Fibroblast of lung (primary cell): ENCODE measurements around the gene TUBG2. TPM values are rescaled to one million over a fixed set of nuclear protein-coding genes. Genes with fewer than 3 reads are reported as not detected.

Experiments
- DNase-seq, 2 donors: peaks; one replicate each; pipeline versions ENCODE4 v3.0.0 to v3.0.0-alpha.2; 2010; ENCODE audit warnings: low read depth in 2 of 2
- H2AFZ ChIP-seq: 2 replicates; pipeline ENCODE4 v1.5.1; 2012; ENCODE audit warnings: low read length, control low read depth, inconsistent platforms
- H3K27ac ChIP-seq: 2 replicates; pipeline ENCODE4 v1.5.1; 2011; ENCODE audit warnings: low read length, control low read depth; ENCODE audit not compliant: insufficient read depth
- H3K27me3 ChIP-seq: 2 replicates; pipeline ENCODE4 v1.5.1; 2011; ENCODE audit warnings: mild to moderate bottlenecking, low read length; ENCODE audit not compliant: control insufficient read depth, insufficient read depth
- H3K36me3 ChIP-seq: 2 replicates; pipeline ENCODE4 v1.5.1; 2011; ENCODE audit warnings: low read length; ENCODE audit not compliant: control insufficient read depth, insufficient read depth
- H3K4me1 ChIP-seq: 2 replicates; pipeline ENCODE4 v1.5.1; 2011; ENCODE audit warnings: low read length; ENCODE audit not compliant: control insufficient read depth, insufficient read depth; ENCODE audit errors: extremely low read depth
- H3K4me2 ChIP-seq: 2 replicates; pipeline ENCODE4 v1.5.1; 2011; ENCODE audit warnings: low read length, control low read depth; ENCODE audit not compliant: insufficient read depth; ENCODE audit errors: extremely low read depth
- H3K4me3 ChIP-seq, 4 experiments: fragments of 200-600 bp in 1 of 4; sonication (generic) in 1 of 4; replicated peaks in 1 of 4; 2 replicates each; pipeline ENCODE4 v1.5.1; 2011 to 2016; ENCODE audit warnings: low read length in 4 of 4, low read depth in 3 of 4, mild to moderate bottlenecking in 3 of 4, control low read depth in 2 of 4, inconsistent platforms in 1 of 4, mixed read lengths in 1 of 4; ENCODE audit not compliant: insufficient read depth in 1 of 4; ENCODE audit errors: control extremely low read depth in 1 of 4
- H3K79me2 ChIP-seq: 2 replicates; pipeline ENCODE4 v1.5.1; 2012; ENCODE audit warnings: mild to moderate bottlenecking, low read length, inconsistent platforms; ENCODE audit not compliant: control insufficient read depth, insufficient read depth
- H3K9ac ChIP-seq: 2 replicates; pipeline ENCODE4 v1.5.1; 2011; ENCODE audit warnings: mild to moderate bottlenecking, low read length, control low read depth; ENCODE audit not compliant: insufficient read depth
- H3K9me3 ChIP-seq: 2 replicates; pipeline ENCODE4 v1.5.1; 2012; ENCODE audit warnings: low read depth, low read length; ENCODE audit not compliant: control insufficient read depth, insufficient read depth
- H4K20me1 ChIP-seq: 2 replicates; pipeline ENCODE4 v1.5.1; 2011; ENCODE audit warnings: low read length; ENCODE audit not compliant: control insufficient read depth, insufficient read depth; ENCODE audit errors: extremely low read depth
- EZH2 ChIP-seq: IDR thresholded peaks from 2 replicates; pipeline ENCODE4 v1.5.1; 2012; ENCODE audit warnings: low read length, control low read depth, mild to moderate bottlenecking; ENCODE audit errors: missing control alignments
- polyA plus RNA-seq, 2 donors: library from polyadenylated mRNA; depleted of rRNA in 1 of 2; stranded (reverse) in 1 of 2; unstranded in 1 of 2; fragments of >200 nt; gene quantifications; 2 replicates each; pipeline ENCODE4 v1.2.1, GENCODE V29; 2011 to 2012; ENCODE audit warnings: missing spikeins in 1 of 2
- total RNA-seq: library from RNA; depleted of rRNA; stranded (reverse); fragments of >200 nt; gene quantifications from 2 replicates; pipeline ENCODE4 v1.2.1, GENCODE V29; 2014
- TF ChIP-seq, protein P1 (sequence below), 2 donors: IDR thresholded peaks in 1 of 2; conservative IDR thresholded peaks in 1 of 2; 1 replicate in 1 of 2; 2 replicates in 1 of 2; pipeline ENCODE4 v1.5.1; 2011 to 2012; ENCODE audit warnings: low read length in 2 of 2, control low read depth in 1 of 2, inconsistent platforms in 1 of 2, low read depth in 1 of 2, mild to moderate bottlenecking in 1 of 2

Gene TUBG2
- total and polyA plus RNA-seq, 2 donors (not counting 1 experiment from before 2014, with no cell fraction given), result 11.6 to 13.5 TPM

GRCh38 chr17:42672038-42672437 lies 13.0 kb downstream of the TUBG2 start:
- H3K9ac ChIP-seq, result no peak overlapping the region
- H3K4me2 ChIP-seq, result no peak overlapping the region
- no peaks in the 10 kb centered on the region for H4K20me1 ChIP-seq
- peaks cover 24% of the 10 kb centered on the region for H3K79me2 ChIP-seq
- H3K9me3 ChIP-seq, result no peaks in the 10 kb centered on the region
- H3K4me1 ChIP-seq, result peaks cover 24% of the 10 kb centered on the region
- no peak for DNase-seq
- TF ChIP-seq, protein P1, sequence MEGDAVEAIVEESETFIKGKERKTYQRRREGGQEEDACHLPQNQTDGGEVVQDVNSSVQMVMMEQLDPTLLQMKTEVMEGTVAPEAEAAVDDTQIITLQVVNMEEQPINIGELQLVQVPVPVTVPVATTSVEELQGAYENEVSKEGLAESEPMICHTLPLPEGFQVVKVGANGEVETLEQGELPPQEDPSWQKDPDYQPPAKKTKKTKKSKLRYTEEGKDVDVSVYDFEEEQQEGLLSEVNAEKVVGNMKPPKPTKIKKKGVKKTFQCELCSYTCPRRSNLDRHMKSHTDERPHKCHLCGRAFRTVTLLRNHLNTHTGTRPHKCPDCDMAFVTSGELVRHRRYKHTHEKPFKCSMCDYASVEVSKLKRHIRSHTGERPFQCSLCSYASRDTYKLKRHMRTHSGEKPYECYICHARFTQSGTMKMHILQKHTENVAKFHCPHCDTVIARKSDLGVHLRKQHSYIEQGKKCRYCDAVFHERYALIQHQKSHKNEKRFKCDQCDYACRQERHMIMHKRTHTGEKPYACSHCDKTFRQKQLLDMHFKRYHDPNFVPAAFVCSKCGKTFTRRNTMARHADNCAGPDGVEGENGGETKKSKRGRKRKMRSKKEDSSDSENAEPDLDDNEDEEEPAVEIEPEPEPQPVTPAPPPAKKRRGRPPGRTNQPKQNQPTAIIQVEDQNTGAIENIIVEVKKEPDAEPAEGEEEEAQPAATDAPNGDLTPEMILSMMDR (conservative IDR thresholded peaks at IDR 0.05 in 1 of 2, IDR thresholded peaks at IDR 0.05 in 1 of 2; ENCODE audit: low read depth in 1 of 2, low read length in 2 of 2), result no peak
- H2AFZ ChIP-seq, result no peak overlapping the region
- H3K36me3 ChIP-seq, result peaks cover 29% of the 10 kb centered on the region
- no peak overlapping the region for H3K27ac ChIP-seq
- no peak overlapping the region for H3K4me3 ChIP-seq
- H3K27me3 ChIP-seq, result no peaks in the 10 kb centered on the region

- no peak for TF ChIP-seq EZH2
- TF ChIP-seq, protein P1 (conservative IDR thresholded peaks at IDR 0.05 in 1 of 2, IDR thresholded peaks at IDR 0.05 in 1 of 2; ENCODE audit: low read depth in 1 of 2, low read length in 2 of 2), result no peak
- Histone ChIP-seq H3K4me2 (peak overlapping the region; percentile 30), H3K27me3 (no peaks in the 10 kb centered on the region), H3K27ac (no peak overlapping the region), H3K36me3 (peaks cover 26% of the 10 kb centered on the region), H3K4me1 (peaks cover 25% of the 10 kb centered on the region), H3K9me3 (no peaks in the 10 kb centered on the region), H3K79me2 (peaks cover 24% of the 10 kb centered on the region), H3K4me3 (peak overlapping the region in 2 of 4 experiments; percentile 19 to 94), H3K9ac (no peak overlapping the region), H4K20me1 (no peaks in the 10 kb centered on the region), H2AFZ (no peak overlapping the region)
- no peak for DNase-seq
Observed at GRCh38 chr17:42673266-42673884, 14.3 kb downstream of the TUBG2 start.

DNA sequence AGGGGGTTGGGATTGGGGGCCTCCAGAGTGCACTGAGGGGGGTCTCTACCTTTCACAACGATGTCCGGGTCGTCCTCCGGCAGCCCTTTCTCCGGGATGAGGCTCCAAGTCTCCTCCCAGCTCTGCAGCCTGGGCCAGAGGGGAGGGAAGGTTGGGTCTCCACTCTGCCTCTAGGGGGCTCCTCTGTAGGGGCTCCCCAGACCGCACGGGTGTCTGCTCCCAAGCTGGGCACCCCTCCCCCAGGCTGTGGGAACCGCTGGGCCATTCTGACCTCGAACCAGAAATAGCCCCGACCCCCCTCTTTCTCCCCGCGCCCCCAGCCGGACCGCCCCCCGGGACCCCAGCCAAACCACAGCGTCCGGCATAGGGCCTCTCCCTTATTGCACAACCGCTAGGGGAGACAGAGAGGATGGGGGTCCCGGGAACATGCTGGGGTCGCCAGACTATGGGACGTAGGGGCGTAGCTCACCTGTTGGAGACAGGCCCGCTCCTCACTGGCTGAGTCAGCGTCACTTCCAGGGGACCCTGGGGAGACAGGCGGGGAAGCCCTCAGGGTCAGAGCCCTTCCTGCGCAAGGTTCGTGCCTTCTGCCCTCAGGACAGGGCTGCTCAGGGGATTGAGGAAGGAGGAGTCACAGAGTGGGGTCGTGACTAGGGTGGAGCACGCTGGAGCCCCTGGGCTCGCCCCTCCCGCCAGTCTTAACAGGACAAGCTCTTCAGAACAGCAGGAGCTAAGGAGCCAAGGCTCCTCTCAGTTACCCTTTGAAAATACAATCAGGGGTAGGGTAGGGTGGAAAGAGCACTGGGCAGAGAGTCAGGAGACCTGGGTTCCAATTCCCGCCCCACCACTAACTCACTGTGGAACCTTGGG lies 15.0 kb downstream of the TUBG2 start:
- Histone ChIP-seq H3K4me1 (peaks cover 30% of the 10 kb centered on the region), H3K27me3 (no peaks in the 10 kb centered on the region), H3K79me2 (peaks cover 24% of the 10 kb centered on the region), H4K20me1 (no peaks in the 10 kb centered on the region), H3K36me3 (peaks cover 26% of the 10 kb centered on the region), H3K27ac (peak overlapping the region; percentile 34), H3K4me3 (peak overlapping the region; percentile 3 to 94 (median 48)), H3K4me2 (peak overlapping the region; percentile 83), H3K9me3 (no peaks in the 10 kb centered on the region), H3K9ac (no peak overlapping the region), H2AFZ (no peak overlapping the region)
- no peak for TF ChIP-seq EZH2
- TF ChIP-seq, protein P1 (conservative IDR thresholded peaks at IDR 0.05 in 1 of 2, IDR thresholded peaks at IDR 0.05 in 1 of 2; ENCODE audit: low read depth in 1 of 2, low read length in 2 of 2), result peak; percentile 52 to 65
- DNase-seq, result peak; percentile 57 to 82
